GM19324 (cell line): ENCODE measurements around the gene NDUFA1.
"Not testable (repeated sequence)": the region's sequence is repeated elsewhere in the genome, so short reads cannot be mapped to it uniquely, and the experiment has no call there.

Source experiments
- ATAC-seq: cut with Tn5 transposase; IDR thresholded peaks from one replicate; pipeline ENCODE4 v1.9.1; 2021; ENCODE audit warnings: mild to moderate bottlenecking, moderate library complexity; ENCODE audit not compliant: unreplicated experiment, low FRiP score

The NDUFA1 gene

GRCh38 chrX:119899125-119899524 lies 27.5 kb downstream of the NDUFA1 start:
- no peak for ATAC-seq

GRCh38 chrX:119900976-119901375 lies 29.3 kb downstream of the NDUFA1 start:
- ATAC-seq: no peak

GRCh38 chrX:119916310-119916709 lies 44.7 kb downstream of the NDUFA1 start:
- ATAC-seq: no peak

GRCh38 chrX:119917877-119918276 lies 46.2 kb downstream of the NDUFA1 start:
- no peak for ATAC-seq

GRCh38 chrX:119919835-119920585 lies 48.4 kb downstream of the NDUFA1 start:
- ATAC-seq: no peak

GRCh38 chrX:119922391-119922790 lies 50.8 kb downstream of the NDUFA1 start:
- ATAC-seq: not testable (repeated sequence)
